NCI-H226 (cell line): ENCODE data around the gene UBR4.
A peak's percentile ranks its signal among the peaks of the same experiment; 100 is the strongest.
"Not testable (repeated sequence)": the region's sequence is repeated elsewhere in the genome, so short reads cannot be mapped to it uniquely, and the experiment has no call there.

Source experiments
- DNase-seq: peaks from one replicate; pipeline ENCODE4 v3.0.0-alpha.2; 2015

UBR4 gene

GRCh38 chr1:19209990-19210771 lies at the start of gene UBR4:
UBR4 (minus strand) TSS chr1:19210266; CDS start chr1:19210248, 18 bp downstream.
- DNase-seq = peak; percentile 96

GRCh38 chr1:19258353-19258752 lies 48.3 kb upstream of the UBR4 start:
- no peak for DNase-seq

- DNase-seq = no peak
These were observed 47.3 kb upstream of the UBR4 start for GRCh38 chr1:19257178-19257914.

- DNase-seq = not testable (repeated sequence)
These were observed 46.2 kb upstream of the UBR4 start for GRCh38 chr1:19256301-19256700.

- DNase-seq = no peak
These were observed 45.2 kb upstream of the UBR4 start for GRCh38 chr1:19255288-19255687.

GRCh38 chr1:19254416-19254815 lies 44.4 kb upstream of the UBR4 start:
- DNase-seq = no peak

GRCh38 chr1:19251305-19252196 lies 41.5 kb upstream of the UBR4 start, which contains the start of the genes EMC1 and MRTO4:
EMC1 (minus strand) TSS chr1:19251524; CDS start chr1:19251509, 15 bp downstream.
MRTO4 (plus strand) TSS chr1:19251805; CDS start chr1:19251836, 31 bp downstream.
- DNase-seq = peak; percentile 81

GRCh38 chr1:19250629-19251304 lies 40.7 kb upstream of the UBR4 start:
- no peak for DNase-seq

GRCh38 chr1:19240673-19241538 lies 30.8 kb upstream of the UBR4 start:
- peak; percentile 22 for DNase-seq

- no peak for DNase-seq
These were observed 29.8 kb upstream of the UBR4 start for GRCh38 chr1:19239876-19240275.

- no peak for DNase-seq
These were observed 24.2 kb upstream of the UBR4 start for GRCh38 chr1:19234224-19234623.

- no peak for DNase-seq
These were observed 22.4 kb upstream of the UBR4 start for GRCh38 chr1:19232524-19232846.

GRCh38 chr1:19231736-19232523 lies 21.9 kb upstream of the UBR4 start:
- DNase-seq = not testable (repeated sequence)

- DNase-seq = no peak
These were observed 19.8 kb upstream of the UBR4 start for GRCh38 chr1:19229828-19230325.

GRCh38 chr1:19229229-19229628 lies 19.2 kb upstream of the UBR4 start:
- no peak for DNase-seq

- peak; percentile 59 for DNase-seq
These were observed 13.1 kb upstream of the UBR4 start for GRCh38 chr1:19222979-19223824.

GRCh38 chr1:19222573-19222972 lies 12.5 kb upstream of the UBR4 start:
- DNase-seq = no peak

- DNase-seq = no peak
These were observed 10.9 kb upstream of the UBR4 start for GRCh38 chr1:19220991-19221390.

- DNase-seq = no peak
These were observed 10.2 kb upstream of the UBR4 start for GRCh38 chr1:19220080-19220846.
